ENCODE data around the gene CCND1. TPM values are rescaled to one million over a fixed set of nuclear protein-coding genes. Genes with fewer than 3 reads are reported as not detected.

CCND1 gene
- total RNA-seq, 3 donors from 2014 or later (not counting 1 experiment from before 2014, with no cell fraction given), result 1.4 to 2.3 (median 2.3) TPM

DNA sequence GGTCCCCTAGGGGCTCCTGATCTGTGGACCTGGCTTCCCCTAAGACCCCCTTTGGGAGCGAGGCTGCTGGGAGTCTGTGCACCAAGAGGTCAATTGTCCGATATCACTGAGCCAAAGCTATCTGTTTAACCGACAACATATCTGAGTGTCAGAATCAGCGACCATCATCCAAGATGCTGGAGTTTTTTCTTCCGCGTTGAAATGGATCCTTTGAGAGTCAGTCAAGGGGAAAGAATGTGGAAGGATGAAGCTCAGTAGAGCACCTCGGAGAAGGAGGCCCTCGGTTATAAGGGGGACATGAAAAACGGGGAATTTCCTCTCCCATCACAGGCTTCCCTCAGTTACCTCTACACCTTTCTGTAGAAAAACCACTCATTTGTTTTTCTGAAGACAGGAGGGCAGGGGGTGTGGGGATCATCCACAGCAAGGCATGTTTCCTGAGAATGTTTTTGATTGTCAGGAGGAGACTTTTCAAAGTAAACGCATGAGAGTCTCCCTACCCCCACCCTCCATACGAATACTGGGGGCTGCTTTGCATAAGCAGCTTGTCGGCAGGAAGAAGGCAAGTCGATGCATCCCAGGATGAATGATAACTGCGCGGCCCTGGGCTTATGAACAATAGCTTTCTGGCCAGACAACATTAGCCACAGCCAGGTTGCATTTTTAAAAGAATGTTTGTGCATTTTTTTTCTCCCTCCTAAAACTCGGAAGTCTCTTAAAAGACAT is 37.7 kb upstream of the CCND1 start:
- WGBS (ENCODE audit: insufficient coverage), result 85% methylated on average over 12 of the region's 16 CpGs
- DNase-seq (no peak), ATAC-seq (no peak)
- TF ChIP-seq CTCF (IDR thresholded peaks at IDR 0.05), result no peak
- Mint-ChIP-seq H3K4me1 (no peaks in the 10 kb centered on the region), H3K36me3 (no peaks in the 10 kb centered on the region), H3K27ac (no peak overlapping the region), H3K9me3 (no peaks in the 10 kb centered on the region), H3K27me3 (ENCODE audit: low read depth in 2 of 2) (peaks cover 12 to 48% of the 10 kb centered on the region in 2 donors), H3K4me3 (no peak overlapping the region)
- Histone ChIP-seq H3K27me3 (ENCODE audit: control insufficient read depth, insufficient read depth, low read length) (no peaks in the 10 kb centered on the region), H3K4me1 (ENCODE audit: control insufficient read depth, insufficient read depth, low read length) (no peaks in the 10 kb centered on the region), H3K9me3 (ENCODE audit: control insufficient read depth, insufficient read depth, low read length) (no peaks in the 10 kb centered on the region), H3K4me3 (ENCODE audit: low read length) (no peak overlapping the region), H3K36me3 (ENCODE audit: control insufficient read depth, insufficient read depth, low read length) (no peaks in the 10 kb centered on the region), H3K27ac (ENCODE audit: low read length) (no peak overlapping the region)
- intact Hi-C loops (cut with micrococcal nuclease), result no loop called here

GRCh38 chr11:69604055-69604454 is 36.9 kb upstream of the CCND1 start:
- no peaks in the 10 kb centered on the region for H3K27me3 ChIP-seq (ENCODE audit: control insufficient read depth, insufficient read depth, low read length)
- H3K9me3 Mint-ChIP-seq, result peaks cover 0 to 2% of the 10 kb centered on the region in 2 donors
- H3K9me3 ChIP-seq (ENCODE audit: control insufficient read depth, insufficient read depth, low read length), result no peaks in the 10 kb centered on the region
- H3K27me3 Mint-ChIP-seq (ENCODE audit: low read depth in 2 of 2), result peaks cover 16 to 54% of the 10 kb centered on the region in 2 donors
- no peaks in the 10 kb centered on the region for H3K4me1 Mint-ChIP-seq
- no peak for DNase-seq
- H3K4me3 ChIP-seq (ENCODE audit: low read length), result no peak overlapping the region
- no peaks in the 10 kb centered on the region for H3K4me1 ChIP-seq (ENCODE audit: control insufficient read depth, insufficient read depth, low read length)
- H3K36me3 ChIP-seq (ENCODE audit: control insufficient read depth, insufficient read depth, low read length), result no peaks in the 10 kb centered on the region
- intact Hi-C loops (cut with micrococcal nuclease), result no loop called here
- no peaks in the 10 kb centered on the region for H3K36me3 Mint-ChIP-seq
- H3K27ac Mint-ChIP-seq, result no peak overlapping the region
- no peak overlapping the region for H3K4me3 Mint-ChIP-seq
- no peak for ATAC-seq
- 90% methylated on average over 7 of the region's 7 CpGs for WGBS (ENCODE audit: insufficient coverage)
- TF ChIP-seq CTCF (IDR thresholded peaks at IDR 0.05), result no peak
- H3K27ac ChIP-seq (ENCODE audit: low read length), result no peak overlapping the region

GRCh38 chr11:69605737-69606526 is 35.0 kb upstream of the CCND1 start:
- no peak overlapping the region for H3K4me3 Mint-ChIP-seq

More at GRCh38 chr11:69605737-69606526, 35.0 kb upstream of the CCND1 start:
- Mint-ChIP-seq H3K27me3 (ENCODE audit: low read depth in 2 of 2) (peaks cover 16 to 54% of the 10 kb centered on the region in 2 donors), H3K4me1 (no peaks in the 10 kb centered on the region), H3K36me3 (no peaks in the 10 kb centered on the region), H3K9me3 (peaks cover 0 to 2% of the 10 kb centered on the region in 2 donors), H3K27ac (no peak overlapping the region)
- ATAC-seq (peak in 1 of 3 donors; percentile 25), DNase-seq (no peak)
- no peaks in the 10 kb centered on the region for H3K4me1 ChIP-seq (ENCODE audit: control insufficient read depth, insufficient read depth, low read length)
- H3K27me3 ChIP-seq (ENCODE audit: control insufficient read depth, insufficient read depth, low read length), result no peaks in the 10 kb centered on the region
- H3K27ac ChIP-seq (ENCODE audit: low read length), result no peak overlapping the region
- TF ChIP-seq CTCF (IDR thresholded peaks at IDR 0.05), result no peak
- H3K9me3 ChIP-seq (ENCODE audit: control insufficient read depth, insufficient read depth, low read length), result no peaks in the 10 kb centered on the region
- intact Hi-C loops (cut with micrococcal nuclease), result no loop called here
- H3K36me3 ChIP-seq (ENCODE audit: control insufficient read depth, insufficient read depth, low read length), result no peaks in the 10 kb centered on the region
- H3K4me3 ChIP-seq (ENCODE audit: low read length), result no peak overlapping the region
- 90% methylated on average over 18 of the region's 18 CpGs for WGBS (ENCODE audit: insufficient coverage)
